Motor neuron (in vitro differentiated cells): ENCODE data around the gene SLAMF1. TPM values are rescaled to one million over a fixed set of nuclear protein-coding genes. Genes with fewer than 3 reads are reported as not detected.

ENCODE experiments used
- ATAC-seq, 8 experiments: fragments of 200-7000 bp; cut with Tn5 transposase; replicated peaks in 6 of 8; 2 replicates each; pipeline ENCODE4 v1.8.0; 2021; ENCODE audit warnings: mild to moderate bottlenecking in 8 of 8, moderate library complexity in 8 of 8
- H3K27ac ChIP-seq, 2 donors: fragments of 250-450 bp; sonication (Bioruptor Pico); 2 replicates each; pipeline ENCODE4 v1.9.0; 2021; ENCODE audit warnings: antibody characterized with exemption in 2 of 2, mild to moderate bottlenecking in 2 of 2, moderate library complexity in 1 of 2
- H3K4me1 ChIP-seq, 2 donors: fragments of 250-450 bp; sonication (Bioruptor Pico); replicated peaks in 1 of 2; 2 replicates each; pipeline ENCODE4 v1.6.1; 2021; ENCODE audit warnings: antibody characterized with exemption in 2 of 2, mild to moderate bottlenecking in 2 of 2, moderate library complexity in 1 of 2
- H3K4me3 ChIP-seq, 5 donors: fragments of 250-450 bp; sonication (Bioruptor Pico); 2 replicates each; pipeline ENCODE4 v1.9.0; 2021; ENCODE audit warnings: antibody characterized with exemption in 5 of 5, mild to moderate bottlenecking in 5 of 5, moderate library complexity in 4 of 5
- WGBS, 10 experiments: fragments of 450-650 bp; shearing (Covaris generic); methylation state at CpG; one replicate each; pipeline ENCODE4 v1.0.0; 2022; 5-methylcytosine and 5-hydroxymethylcytosine counted together
- in situ Hi-C, 9 experiments: fragments of 400-800 bp; cut with MboI; loops; one replicate each; pipeline ENCODE4 v1.15.0; 2021; ENCODE audit warnings: low sequenced_read_pairs in 9 of 9, low pct_unique_long_range_greater_than_20kb in 2 of 9; ENCODE audit not compliant: unreplicated experiment in 9 of 9
- total RNA-seq, 8 experiments: library from RNA; unstranded; fragments of 300-600 nt; gene quantifications; 2 replicates each; pipeline versions ENCODE4 v1.2.3 to v1.2.4, GENCODE V29; 2022

Gene SLAMF1
- total RNA-seq, 8 experiments from 2014 or later: under 0.01 to 0.90 (median 0.32) TPM; not detected in 3

DNA sequence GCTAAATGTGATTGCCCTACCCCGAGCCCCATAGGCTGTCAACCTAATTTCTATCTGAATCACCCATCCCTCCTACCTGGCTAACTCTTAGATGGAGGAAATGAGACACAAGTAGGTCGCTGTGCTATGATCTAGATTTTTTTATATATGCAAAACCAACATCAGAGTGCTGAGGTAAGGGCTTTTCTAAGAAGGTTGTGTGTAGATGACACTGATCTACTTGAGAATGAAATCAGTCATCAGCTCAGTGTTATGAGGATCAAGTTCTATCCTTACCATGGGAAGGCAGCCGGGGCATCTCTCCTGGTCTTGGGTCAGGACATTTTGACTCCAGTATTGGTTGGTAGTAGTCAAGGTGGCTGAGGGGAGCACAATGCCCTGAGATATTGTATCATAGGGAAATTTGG is 23.6 kb downstream of the SLAMF1 start:
- no peak for ATAC-seq
- H3K4me1 ChIP-seq: no peaks in the 10 kb centered on the region
- WGBS, 10 experiments: 0 to 96% (median 40%) methylated on average over 1 to 3 of the region's 3 CpGs; no CpG with 5 or more reads in 1 of the 10 experiments
- H3K4me3 ChIP-seq: no peak overlapping the region
- no peak overlapping the region for H3K27ac ChIP-seq
- in situ Hi-C loops: loop anchor here in 1 of 9 experiments (25.0 kb wide), 1 partner anchor 89 kb away; the partner anchor contains the start of gene CD48

GRCh38 chr1:160622501-160623226 is 24.2 kb downstream of the SLAMF1 start:
- in situ Hi-C loops: loop anchor here in 1 of 9 experiments (25.0 kb wide), 1 partner anchor 90 kb away; the partner anchor contains the start of gene CD48
- ATAC-seq: no peak
- WGBS, 10 experiments: 0 to 92% (median 65%) methylated on average over 1 to 5 of the region's 5 CpGs; no CpG with 5 or more reads in 1 of the 10 experiments
- no peak overlapping the region for H3K27ac ChIP-seq
- no peak overlapping the region for H3K4me3 ChIP-seq
- no peaks in the 10 kb centered on the region for H3K4me1 ChIP-seq

DNA sequence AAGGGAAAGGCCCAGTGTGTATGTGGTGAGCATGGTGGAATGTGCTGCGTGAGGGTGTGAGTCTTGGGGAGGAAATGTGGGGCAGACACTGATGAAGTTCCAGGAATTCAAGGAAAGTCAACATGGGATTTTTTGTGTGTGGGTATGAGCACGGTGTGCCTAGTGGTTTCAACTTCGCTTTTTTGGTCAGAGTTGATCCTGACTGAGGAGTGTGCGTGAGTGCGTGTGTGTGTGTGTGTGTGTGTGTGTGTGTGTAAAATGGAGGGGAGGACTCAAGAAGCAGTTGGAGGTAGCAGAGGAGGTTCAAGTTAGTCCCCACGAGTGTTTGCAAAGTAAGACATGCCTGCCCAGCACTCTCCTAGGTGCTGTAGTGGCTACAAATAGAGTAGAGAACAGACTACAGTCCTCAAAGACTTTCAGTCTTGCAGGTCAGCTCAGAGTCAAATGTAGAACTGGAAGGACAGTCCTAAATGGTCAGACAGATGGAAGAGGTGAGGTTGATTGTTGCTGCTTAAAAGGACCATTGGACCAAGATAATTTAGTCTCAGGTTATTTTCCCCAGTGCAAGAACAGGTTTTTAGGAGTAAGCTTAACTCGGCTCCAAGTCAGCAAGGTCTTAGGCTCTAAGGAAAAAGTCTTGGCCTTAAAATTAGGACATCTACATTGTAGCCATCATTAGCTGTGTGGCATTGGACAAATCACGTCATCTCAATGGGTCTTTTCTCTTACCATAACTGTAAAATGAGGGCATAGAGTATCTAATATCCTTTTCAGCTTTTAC is 25.0 kb downstream of the SLAMF1 start:
- in situ Hi-C loops: loop anchor here in 1 of 9 experiments (25.0 kb wide), 1 partner anchor 90 kb away; the partner anchor contains the start of gene CD48
- Histone ChIP-seq H3K4me3 (no peak overlapping the region), H3K27ac (no peak overlapping the region), H3K4me1 (no peaks in the 10 kb centered on the region)
- 0 to 100% (median 71%) methylated on average over 1 to 7 of the region's 8 CpGs for WGBS, 10 experiments
- ATAC-seq: no peak

GRCh38 chr1:160620942-160621632 is 25.8 kb downstream of the SLAMF1 start:
- Histone ChIP-seq H3K27ac (no peak overlapping the region), H3K4me3 (no peak overlapping the region), H3K4me1 (no peaks in the 10 kb centered on the region)
- no peak for ATAC-seq
- in situ Hi-C loops: loop anchor here in 1 of 9 experiments (25.0 kb wide), 1 partner anchor 91 kb away; the partner anchor contains the start of gene CD48
- 43 to 96% (median 85%) methylated on average over 1 to 5 of the region's 5 CpGs; no CpG with 5 or more reads in 4 of the 10 experiments for WGBS, 10 experiments

DNA sequence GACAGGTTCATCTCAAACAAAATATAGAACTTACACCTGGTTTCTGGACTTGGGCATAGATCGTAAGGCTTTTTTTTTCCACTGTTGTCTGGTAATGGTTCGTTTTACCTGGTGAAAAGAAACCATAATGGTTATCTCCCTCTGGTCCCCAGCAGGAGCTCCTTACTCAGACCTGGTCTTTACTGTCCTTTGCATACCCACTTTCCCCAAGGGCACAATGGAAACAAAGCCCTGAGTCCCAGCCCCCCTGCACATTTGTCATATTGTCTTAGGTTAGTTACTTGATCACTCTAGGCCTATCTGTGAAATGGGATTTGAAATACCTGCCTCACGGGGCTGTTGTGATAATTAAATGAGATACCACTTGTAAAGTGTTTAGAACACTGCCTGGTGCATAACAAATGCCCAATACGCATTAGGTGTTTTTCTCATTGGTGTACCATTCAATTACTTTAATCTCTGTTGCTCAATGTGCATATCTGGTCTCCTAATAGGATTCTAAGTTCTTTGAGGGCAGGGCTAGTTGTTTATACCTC is 27.0 kb downstream of the SLAMF1 start:
- no peak for ATAC-seq
- in situ Hi-C loops: loop anchor here in 1 of 9 experiments (25.0 kb wide), 1 partner anchor 92 kb away; the partner anchor contains the start of gene CD48
- no peak overlapping the region for H3K27ac ChIP-seq
- H3K4me3 ChIP-seq: no peak overlapping the region
- H3K4me1 ChIP-seq: no peaks in the 10 kb centered on the region
- 0 to 93% (median 79%) methylated on average over 1 to 4 of the region's 4 CpGs; no CpG with 5 or more reads in 1 of the 10 experiments for WGBS, 10 experiments

DNA sequence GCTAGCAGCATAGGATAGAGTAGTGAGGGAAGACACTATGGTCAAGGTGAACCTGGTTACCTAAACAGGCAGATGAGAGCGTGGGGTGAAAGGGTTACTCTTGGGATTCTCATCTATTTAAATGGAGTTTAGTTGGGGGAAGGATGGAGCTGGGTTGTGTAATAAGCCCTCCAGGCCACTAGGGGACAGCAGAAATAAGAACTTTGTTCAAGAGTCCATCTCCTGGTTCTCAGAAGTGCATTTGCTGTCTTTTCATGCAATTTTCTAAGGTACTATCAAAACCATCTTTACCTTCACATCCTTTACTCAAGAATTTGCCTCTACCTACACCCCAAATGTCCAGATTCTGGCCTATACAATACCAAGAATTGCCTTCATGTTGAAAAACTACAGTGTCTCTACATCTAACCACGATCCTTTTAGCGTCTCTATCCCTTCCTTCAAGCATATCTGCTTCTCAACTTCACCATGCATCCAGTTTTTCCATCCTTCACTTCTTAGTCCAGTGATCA is 28.0 kb downstream of the SLAMF1 start:
- Histone ChIP-seq H3K4me1 (no peaks in the 10 kb centered on the region), H3K4me3 (no peak overlapping the region), H3K27ac (no peak overlapping the region)
- in situ Hi-C loops: loop anchor here in 1 of 9 experiments (25.0 kb wide), 1 partner anchor 93 kb away; the partner anchor contains the start of gene CD48
- 0 to 94% (median 78%) methylated on average over 2 to 3 of the region's 3 CpGs; no CpG with 5 or more reads in 1 of the 10 experiments for WGBS, 10 experiments
- ATAC-seq: no peak

DNA sequence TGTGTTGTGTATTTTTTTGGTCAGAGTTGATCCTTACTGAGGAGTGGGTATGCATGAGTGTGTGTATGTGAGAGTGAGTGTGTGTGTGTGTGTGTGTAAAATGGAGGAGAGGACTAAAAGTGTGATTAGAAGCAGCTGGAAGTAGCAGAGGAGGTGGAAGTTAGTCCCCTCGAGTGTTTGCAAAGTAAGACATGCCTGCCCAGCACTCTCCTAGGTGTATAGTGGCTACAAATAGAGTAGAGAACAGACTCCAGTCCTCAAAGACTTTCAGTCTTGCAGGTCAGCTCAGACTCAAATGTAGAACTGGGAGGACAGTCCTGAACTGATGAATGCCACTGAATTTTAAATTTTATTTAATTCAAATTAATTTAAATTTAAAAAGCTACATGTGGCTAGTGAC is 28.5 kb downstream of the SLAMF1 start:
- no peak for ATAC-seq
- in situ Hi-C loops: loop anchor here in 1 of 9 experiments (25.0 kb wide), 1 partner anchor 94 kb away; the partner anchor contains the start of gene CD48
- 0 to 100% (median 50%) methylated on average over 1 of the region's 1 CpG; no CpG with 5 or more reads in 5 of the 10 experiments for WGBS, 10 experiments
- Histone ChIP-seq H3K27ac (no peak overlapping the region), H3K4me1 (no peaks in the 10 kb centered on the region), H3K4me3 (no peak overlapping the region)

DNA sequence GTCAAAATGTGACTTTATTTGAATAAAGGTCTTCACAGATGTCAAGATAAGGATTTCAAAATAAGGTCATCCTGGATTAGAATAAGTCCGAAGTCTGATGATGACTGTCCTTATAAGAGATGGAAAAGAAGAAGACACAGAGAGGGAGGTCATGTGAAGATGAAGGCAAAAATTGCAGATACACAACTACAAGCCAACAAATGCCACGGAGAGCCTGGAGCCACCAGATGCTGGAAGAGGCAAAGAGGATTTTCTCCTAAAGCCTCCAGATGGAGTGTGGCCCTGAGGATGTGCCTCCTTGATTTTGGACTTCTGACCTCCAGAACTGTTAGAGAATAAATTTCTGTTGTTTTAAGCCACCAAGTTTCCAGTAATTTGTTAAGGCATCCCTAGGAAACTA is 31.2 kb downstream of the SLAMF1 start:
- Histone ChIP-seq H3K4me1 (no peaks in the 10 kb centered on the region), H3K27ac (no peak overlapping the region), H3K4me3 (no peak overlapping the region)
- in situ Hi-C loops: loop anchor here in 1 of 9 experiments (25.0 kb wide), 1 partner anchor 97 kb away; the partner anchor contains the start of gene CD48
- ATAC-seq: no peak
- 0 to 100% (median 84%) methylated on average over 1 to 2 of the region's 2 CpGs for WGBS, 10 experiments

DNA sequence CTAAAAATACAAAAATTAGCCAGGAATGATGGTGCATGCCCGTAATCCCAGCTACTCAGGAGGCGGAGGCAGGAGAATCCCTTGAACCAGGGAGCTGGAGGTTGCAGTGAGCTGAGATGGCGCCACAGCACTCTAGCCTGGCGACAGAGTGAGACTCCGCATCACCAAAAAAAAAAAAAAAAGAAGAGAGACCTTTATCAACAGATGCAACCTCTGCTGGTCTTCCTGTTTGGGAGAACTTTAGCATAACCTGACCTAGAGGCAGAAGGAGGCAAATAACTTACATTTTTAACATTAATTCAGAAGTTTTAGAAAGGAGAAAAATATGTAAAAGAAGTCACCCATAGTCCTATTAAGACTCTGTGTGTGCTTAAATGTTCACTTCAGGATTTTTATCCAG is 32.4 kb downstream of the SLAMF1 start:
- Histone ChIP-seq H3K27ac (no peak overlapping the region), H3K4me1 (no peaks in the 10 kb centered on the region), H3K4me3 (no peak overlapping the region)
- in situ Hi-C loops: loop anchor here in 1 of 9 experiments (25.0 kb wide), 1 partner anchor 98 kb away; the partner anchor contains the start of gene CD48
- WGBS, 10 experiments: 20 to 95% (median 88%) methylated on average over 2 to 5 of the region's 5 CpGs; no CpG with 5 or more reads in 2 of the 10 experiments
- no peak for ATAC-seq

DNA sequence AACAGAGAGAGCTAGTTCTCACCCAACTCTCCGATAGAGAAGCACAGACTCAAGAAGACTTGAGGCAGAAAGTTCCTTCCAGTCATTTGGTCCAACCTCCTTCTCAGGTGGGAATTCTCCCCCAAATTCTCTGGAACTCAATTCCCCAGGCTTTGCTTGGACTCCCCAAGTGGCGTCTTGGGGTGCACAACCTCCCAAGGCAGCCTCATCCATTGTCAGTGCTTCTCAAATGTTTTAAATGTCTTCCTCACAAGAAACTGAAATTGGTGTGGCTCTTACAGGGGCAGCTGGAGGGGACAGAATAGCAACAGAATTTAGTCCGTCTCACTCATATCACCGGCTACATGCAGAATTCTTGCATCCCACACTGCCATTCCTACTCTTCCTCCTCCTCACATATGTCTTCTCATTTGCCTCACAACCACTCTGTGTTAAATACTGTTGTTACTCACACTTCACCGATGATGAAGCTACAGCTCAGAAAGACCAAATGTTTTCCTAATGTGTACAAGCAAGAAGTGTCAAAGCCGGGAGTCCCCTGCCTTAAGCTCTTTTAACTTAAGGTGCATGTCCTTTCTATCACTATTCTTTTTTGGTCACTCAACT is 34.1 kb downstream of the SLAMF1 start:
- no peak overlapping the region for H3K4me3 ChIP-seq
- in situ Hi-C loops: loop anchor here in 1 of 9 experiments (25.0 kb wide), 1 partner anchor 100 kb away; the partner anchor contains the start of gene CD48
- H3K27ac ChIP-seq: no peak overlapping the region
- WGBS, 10 experiments: 31 to 100% (median 68%) methylated on average over 1 to 6 of the region's 6 CpGs; no CpG with 5 or more reads in 2 of the 10 experiments
- no peaks in the 10 kb centered on the region for H3K4me1 ChIP-seq
- ATAC-seq: no peak

- no peak for ATAC-seq
- Histone ChIP-seq H3K27ac (no peak overlapping the region), H3K4me1 (peaks cover 0 to 11% of the 10 kb centered on the region in 2 donors), H3K4me3 (no peak overlapping the region)
- in situ Hi-C loops: loop anchor here in 1 of 9 experiments (25.0 kb wide), 1 partner anchor 102 kb away; the partner anchor contains the start of gene CD48
- 29 to 60% (median 38%) methylated on average over 1 of the region's 1 CpG; no CpG with 5 or more reads in 6 of the 10 experiments for WGBS, 10 experiments
Observed at GRCh38 chr1:160610569-160611242, 36.1 kb downstream of the SLAMF1 start.
